IMR-90 (cell line): ENCODE results near the gene CETP. TPM values are rescaled to one million over a fixed set of nuclear protein-coding genes. Genes with fewer than 3 reads are reported as not detected.

Source experiments
- ATAC-seq: fragments of 200-7000 bp; cut with Tn5 transposase; 2 replicates; pipeline ENCODE4 v1.9.1; 2020; ENCODE audit warnings: low read depth, mild to moderate bottlenecking, moderate library complexity
- BruUV-seq: library from RNA; stranded (reverse); fragments of 400-500 nt; replicated peaks from 2 replicates; lab custom pipeline; 2021; lab: Mats Ljungman, UMichigan
- CTCF ChIA-PET: fragments of 300-600 bp; formaldehyde crosslinking; extraction: SDS; loops from one replicate; lab custom pipeline; 2021; ENCODE audit warnings: antibody characterized with exemption; lab: Yijun Ruan, JAX
- POLR2A ChIA-PET: fragments of 300-600 bp; sonication (Branson Sonifier 250); formaldehyde crosslinking; loops from one replicate; lab custom pipeline; 2022; ENCODE audit warnings: antibody characterized with exemption; ENCODE audit not compliant: unreplicated experiment; lab: Charles Lee
- DNase-seq: peaks from one replicate; pipeline ENCODE4 v3.0.0; 2013
- H2AFZ ChIP-seq: replicated peaks from 2 replicates; pipeline ENCODE3; 2013; ENCODE audit warnings: low read length, mild to moderate bottlenecking; ENCODE audit not compliant: poor library complexity
- H2AK5ac ChIP-seq: 2 replicates; pipeline ENCODE4 v1.6.1; 2013; ENCODE audit warnings: low read depth, low read length, inconsistent platforms
- H2AK9ac ChIP-seq: replicated peaks from 2 replicates; pipeline ENCODE3; 2013; ENCODE audit warnings: mild to moderate bottlenecking, low read depth, low read length, moderate library complexity; ENCODE audit not compliant: poor library complexity
- H2BK120ac ChIP-seq: 2 replicates; pipeline ENCODE4 v1.6.1; 2013; ENCODE audit warnings: low read depth, low read length, inconsistent platforms
- H2BK15ac ChIP-seq: 3 replicates; pipeline ENCODE4 v1.6.1; 2013; ENCODE audit warnings: low read depth, low read length, inconsistent platforms
- H2BK20ac ChIP-seq: 2 replicates; pipeline ENCODE4 v1.6.1; 2013; ENCODE audit warnings: low read depth, mild to moderate bottlenecking, inconsistent platforms, low read length, moderate library complexity
- H2BK5ac ChIP-seq: 2 replicates; pipeline ENCODE4 v1.6.1; 2013; ENCODE audit warnings: mild to moderate bottlenecking, low read depth, low read length, inconsistent platforms; ENCODE audit not compliant: poor library complexity, severe bottlenecking
- H3K14ac ChIP-seq: replicated peaks from 2 replicates; pipeline ENCODE4 v1.6.1; 2013; ENCODE audit warnings: low read depth, low read length, inconsistent platforms
- H3K18ac ChIP-seq: 2 replicates; pipeline ENCODE4 v1.6.1; 2013; ENCODE audit warnings: low read depth, low read length, control low read depth
- H3K23ac ChIP-seq: 2 replicates; pipeline ENCODE4 v1.6.1; 2013; ENCODE audit warnings: low read depth, low read length, inconsistent platforms
- H3K27ac ChIP-seq: 2 replicates; pipeline ENCODE4 v1.5.1; 2013; ENCODE audit warnings: mild to moderate bottlenecking, control low read depth, low read length; ENCODE audit not compliant: insufficient read depth
- H3K27me3 ChIP-seq: 2 replicates; pipeline ENCODE4 v1.6.1; 2013; ENCODE audit warnings: low read length; ENCODE audit not compliant: control insufficient read depth, insufficient read depth
- H3K36me3 ChIP-seq: 2 replicates; pipeline ENCODE4 v1.6.1; 2013; ENCODE audit warnings: low read length, mixed read lengths; ENCODE audit not compliant: control insufficient read depth, insufficient read depth
- H3K4ac ChIP-seq: 2 replicates; pipeline ENCODE4 v1.6.1; 2013; ENCODE audit warnings: low read depth, low read length, inconsistent platforms
- H3K4me1 ChIP-seq: 2 replicates; pipeline ENCODE4 v1.6.1; 2013; ENCODE audit warnings: low read length, mixed read lengths; ENCODE audit not compliant: control insufficient read depth, insufficient read depth
- H3K4me2 ChIP-seq: 2 replicates; pipeline ENCODE4 v1.6.1; 2013; ENCODE audit warnings: low read depth, mild to moderate bottlenecking, control low read depth, low read length, moderate library complexity
- H3K4me3 ChIP-seq: 2 replicates; pipeline ENCODE4 v1.5.1; 2013; ENCODE audit warnings: low read depth, mild to moderate bottlenecking, control low read depth, low read length, moderate library complexity; ENCODE audit not compliant: insufficient read depth
- H3K56ac ChIP-seq: 2 replicates; pipeline ENCODE4 v1.6.1; 2013; ENCODE audit warnings: low read length, inconsistent platforms; ENCODE audit not compliant: insufficient read depth; ENCODE audit errors: extremely low read depth
- H3K79me1 ChIP-seq, 2 experiments: 2 replicates each; pipeline ENCODE4 v1.6.1; 2013; ENCODE audit warnings: low read length in 2 of 2, inconsistent platforms in 1 of 2, low read depth in 1 of 2
- H3K9ac ChIP-seq: 2 replicates; pipeline ENCODE4 v1.6.1; 2013; ENCODE audit warnings: low read depth, low read length, control low read depth
- H3K9me1 ChIP-seq: 2 replicates; pipeline ENCODE4 v1.6.1; 2013; ENCODE audit warnings: low read length, inconsistent platforms; ENCODE audit not compliant: insufficient read depth
- H3K9me3 ChIP-seq: 2 replicates; pipeline ENCODE4 v1.6.1; 2013; ENCODE audit warnings: low read length; ENCODE audit not compliant: control insufficient read depth, insufficient read depth
- H4K20me1 ChIP-seq: 2 replicates; pipeline ENCODE4 v1.6.1; 2013; ENCODE audit warnings: low read length, inconsistent platforms; ENCODE audit not compliant: insufficient read depth
- H4K5ac ChIP-seq: 2 replicates; pipeline ENCODE4 v1.6.1; 2013; ENCODE audit warnings: mild to moderate bottlenecking, low read depth, low read length, control low read depth
- H4K8ac ChIP-seq, 2 experiments: 2 replicates each; pipeline ENCODE4 v1.6.1; 2013; ENCODE audit warnings: low read depth in 2 of 2, low read length in 2 of 2, control low read depth in 1 of 2, inconsistent platforms in 1 of 2
- H4K91ac ChIP-seq: 2 replicates; pipeline ENCODE4 v1.6.1; 2013; ENCODE audit warnings: low read depth, low read length, inconsistent platforms; ENCODE audit not compliant: insufficient read depth
- CEBPB ChIP-seq: IDR thresholded peaks from 2 replicates; pipeline ENCODE4 v1.6.1; 2012; ENCODE audit warnings: low read depth, low read length, improper control_type of control experiment
- MAZ ChIP-seq: IDR thresholded peaks from 2 replicates; pipeline ENCODE4 v1.6.1; 2012; ENCODE audit warnings: low read depth, mild to moderate bottlenecking, low read length, improper control_type of control experiment, moderate library complexity, borderline replicate concordance
- MXI1 ChIP-seq: IDR thresholded peaks from 2 replicates; pipeline ENCODE4 v1.6.1; 2012; ENCODE audit warnings: low read depth, mild to moderate bottlenecking, low read length, moderate library complexity, borderline replicate concordance
- USF2 ChIP-seq: fragments of 150-350 bp; IDR thresholded peaks from 2 replicates; pipeline ENCODE4 v1.6.1; 2017; ENCODE audit warnings: mild to moderate bottlenecking, antibody characterized with exemption, low read length, low read depth
- WGBS, 2 experiments: methylation state at CpG; one replicate each; pipeline versions ENCODE4 v1.1.5 to v1.1.7; 2013; ENCODE audit warnings: missing lambda C conversion rate in 2 of 2; ENCODE audit not compliant: insufficient read length in 1 of 2; ENCODE audit errors: extremely low coverage in 2 of 2; 5-methylcytosine and 5-hydroxymethylcytosine counted together
- dilution Hi-C: fragments of 300-500 bp; cut with HindIII; formaldehyde crosslinking; loops from one replicate; pipeline ENCODE4 v1.14.3; 2018; ENCODE audit warnings: low sequenced_read_pairs; ENCODE audit not compliant: unreplicated experiment
- in situ Hi-C: fragments of 300-500 bp; cut with MboI; formaldehyde crosslinking; loops from 3 replicates; pipeline ENCODE4 v1.14.3; 2019; ENCODE audit warnings: low sequenced_read_pairs, inconsistent platforms, mixed read lengths
- intact Hi-C: fragments of 100-400 bp; cut with micrococcal nuclease; formaldehyde crosslinking; loops from 2 replicates; pipeline ENCODE4 v1.10.0; 2022
- polyA plus RNA-seq, 3 experiments: library from polyadenylated mRNA; depleted of rRNA; stranded (reverse); fragments of >200 nt; gene quantifications; 2 replicates each; pipeline ENCODE4 v1.2.3, GENCODE V29; 2012; ENCODE audit warnings: low replicate concordance in 1 of 3
- total RNA-seq: library from RNA; depleted of rRNA; stranded (reverse); fragments of >200 nt; gene quantifications from 2 replicates; pipeline ENCODE4 v1.2.3, GENCODE V29; 2012

The CETP gene
- total and polyA plus RNA-seq, 2 of the 4 experiments (the other 2 are of a cell fraction): not detected

- no peak overlapping the region for H3K4ac ChIP-seq
- no peak overlapping the region for H2BK5ac ChIP-seq
- H3K27me3 ChIP-seq: peaks cover 5% of the 10 kb centered on the region; the same call in 1 of the 2 replicates
- H2AK9ac ChIP-seq: no peak overlapping the region
- WGBS, 2 experiments: 94% methylated on average over 3 of the region's 8 CpGs; no CpG with 5 or more reads in 1 of the 2 experiments
- BruUV-seq: no TSS peak
- H2AK5ac ChIP-seq: no peak overlapping the region
- H3K14ac ChIP-seq: no peak overlapping the region
- dilution Hi-C loops: no loop called here
- no peak overlapping the region for H3K56ac ChIP-seq
- H3K27ac ChIP-seq: no peak overlapping the region
- H4K5ac ChIP-seq: no peak overlapping the region
- H3K79me1 ChIP-seq: no peaks in the 10 kb centered on the region
- H3K9me3 ChIP-seq: no peaks in the 10 kb centered on the region
- no peak overlapping the region for H3K4me2 ChIP-seq
- no peak overlapping the region for H4K91ac ChIP-seq
- no peak overlapping the region for H2BK20ac ChIP-seq
- H3K18ac ChIP-seq: no peak overlapping the region
- H4K8ac ChIP-seq: no peak overlapping the region
- ChIA-PET POLR2A (no interaction called here), CTCF (no interaction called here)
- H2BK15ac ChIP-seq: no peak overlapping the region; the same call in 2 of the 3 replicates
- intact Hi-C loops: no loop called here
- no peaks in the 10 kb centered on the region for H4K20me1 ChIP-seq
- peaks cover 4% of the 10 kb centered on the region for H3K4me1 ChIP-seq
- H3K4me3 ChIP-seq: no peak overlapping the region
- ATAC-seq (no peak; the same call in 1 of the 2 replicates), DNase-seq (peak; percentile 19)
- H3K23ac ChIP-seq: no peak overlapping the region
- no peak overlapping the region for H2AFZ ChIP-seq
- no peaks in the 10 kb centered on the region for H3K36me3 ChIP-seq
- peaks cover under 1% of the 10 kb centered on the region for H3K9me1 ChIP-seq
- no peak overlapping the region for H3K9ac ChIP-seq
- H2BK120ac ChIP-seq: no peak overlapping the region
- in situ Hi-C loops: no loop called here
- TF ChIP-seq MAZ (no peak), CEBPB (no peak), MXI1 (no peak), USF2 (no peak)
Observed at GRCh38 chr16:56970934-56971767, 9.4 kb downstream of the CETP start.
